Measurements from ENCODE around the gene PCCA.

The PCCA gene

GRCh38 chr13:100262404-100262803 is 173.5 kb downstream of the PCCA start:
- H3K36me3 ChIP-seq (ENCODE audit: insufficient read depth, low read length), result no peaks in the 10 kb centered on the region
- H3K27me3 ChIP-seq (ENCODE audit: insufficient read depth, low read length), result no peaks in the 10 kb centered on the region
- H3K9me3 ChIP-seq (ENCODE audit: low read length), result no peaks in the 10 kb centered on the region
- H2AFZ ChIP-seq (ENCODE audit: low read length), result no peak overlapping the region
- H3K9me2 ChIP-seq (ENCODE audit: low read depth, low read length), result no peaks in the 10 kb centered on the region
- H3K9ac ChIP-seq (ENCODE audit: low read length), result no peak overlapping the region
- no peaks in the 10 kb centered on the region for H3K79me2 ChIP-seq (ENCODE audit: insufficient read depth, low read length)
- no peaks in the 10 kb centered on the region for H3K4me1 ChIP-seq (ENCODE audit: insufficient read depth, low read length, severe bottlenecking)
- no peaks in the 10 kb centered on the region for H3F3A ChIP-seq (ENCODE audit: insufficient read depth, low read length)
- no peaks in the 10 kb centered on the region; the same call in 1 of the 2 replicates for H4K20me1 ChIP-seq (ENCODE audit: insufficient read depth, low read length)
- no peak overlapping the region for H3K4me2 ChIP-seq (ENCODE audit: low read length)
- no peak overlapping the region for H3K4me3 ChIP-seq (ENCODE audit: low read depth, low read length, poor library complexity, severe bottlenecking)
- H3K27ac ChIP-seq (ENCODE audit: low read depth, low read length, poor library complexity, severe bottlenecking), result no peak overlapping the region
- no peak for TF ChIP-seq CTCF (IDR thresholded peaks at IDR 0.05; ENCODE audit: low read length)
- no peak for TF ChIP-seq EZH2 (IDR thresholded peaks at IDR 0.05; ENCODE audit: borderline replicate concordance, low read length)

- no peaks in the 10 kb centered on the region for H3K79me2 ChIP-seq (ENCODE audit: insufficient read depth, low read length)
- no peak for TF ChIP-seq CTCF (IDR thresholded peaks at IDR 0.05; ENCODE audit: low read length)
- no peak for TF ChIP-seq EZH2 (IDR thresholded peaks at IDR 0.05; ENCODE audit: borderline replicate concordance, low read length)
- no peak overlapping the region for H3K4me2 ChIP-seq (ENCODE audit: low read length)
- no peak overlapping the region for H3K27ac ChIP-seq (ENCODE audit: low read depth, low read length, poor library complexity, severe bottlenecking)
- H3K9me2 ChIP-seq (ENCODE audit: low read depth, low read length), result no peaks in the 10 kb centered on the region
- no peaks in the 10 kb centered on the region for H3K4me1 ChIP-seq (ENCODE audit: insufficient read depth, low read length, severe bottlenecking)
- no peaks in the 10 kb centered on the region for H3K36me3 ChIP-seq (ENCODE audit: insufficient read depth, low read length)
- no peak overlapping the region for H3K4me3 ChIP-seq (ENCODE audit: low read depth, low read length, poor library complexity, severe bottlenecking)
- no peaks in the 10 kb centered on the region for H3K27me3 ChIP-seq (ENCODE audit: insufficient read depth, low read length)
- no peak overlapping the region for H2AFZ ChIP-seq (ENCODE audit: low read length)
- H3K9me3 ChIP-seq (ENCODE audit: low read length), result no peaks in the 10 kb centered on the region
- no peaks in the 10 kb centered on the region for H3F3A ChIP-seq (ENCODE audit: insufficient read depth, low read length)
- no peaks in the 10 kb centered on the region for H4K20me1 ChIP-seq (ENCODE audit: insufficient read depth, low read length)
- H3K9ac ChIP-seq (ENCODE audit: low read length), result no peak overlapping the region
These were observed 177.1 kb downstream of the PCCA start for GRCh38 chr13:100266026-100266425.

GRCh38 chr13:100269837-100270236 is 180.9 kb downstream of the PCCA start:
- Histone ChIP-seq H3K4me2 (ENCODE audit: low read length) (no peak overlapping the region), H3K4me3 (ENCODE audit: low read depth, low read length, poor library complexity, severe bottlenecking) (no peak overlapping the region), H3K27ac (ENCODE audit: low read depth, low read length, poor library complexity, severe bottlenecking) (no peak overlapping the region), H3K4me1 (ENCODE audit: insufficient read depth, low read length, severe bottlenecking) (no peaks in the 10 kb centered on the region), H3K9ac (ENCODE audit: low read length) (no peak overlapping the region), H4K20me1 (ENCODE audit: insufficient read depth, low read length) (no peaks in the 10 kb centered on the region), H3F3A (ENCODE audit: insufficient read depth, low read length) (no peaks in the 10 kb centered on the region), H3K36me3 (ENCODE audit: insufficient read depth, low read length) (no peaks in the 10 kb centered on the region), H3K9me3 (ENCODE audit: low read length) (no peaks in the 10 kb centered on the region), H2AFZ (ENCODE audit: low read length) (no peak overlapping the region), H3K9me2 (ENCODE audit: low read depth, low read length) (no peaks in the 10 kb centered on the region), H3K79me2 (ENCODE audit: insufficient read depth, low read length) (no peaks in the 10 kb centered on the region), H3K27me3 (ENCODE audit: insufficient read depth, low read length) (no peaks in the 10 kb centered on the region)
- TF ChIP-seq EZH2 (IDR thresholded peaks at IDR 0.05; ENCODE audit: borderline replicate concordance, low read length) (no peak), CTCF (IDR thresholded peaks at IDR 0.05; ENCODE audit: low read length) (no peak)

All from OCI-LY1 (cell line).